Activated CD8-positive, alpha-beta T cell treated with anti-CD3 and anti-CD28 coated beads for 36 hours (primary cell): Measurements from ENCODE around the gene ELMOD3. TPM values are rescaled to one million over a fixed set of nuclear protein-coding genes. Genes with fewer than 3 reads are reported as not detected.
A peak's percentile ranks its signal among the peaks of the same experiment; 100 is the strongest.

Experiments
- ATAC-seq: fragments of 200-7000 bp; cut with Tn5 transposase; one replicate; pipeline ENCODE4 v1.10.0; 2021; ENCODE audit warnings: mild to moderate bottlenecking, moderate library complexity
- CTCF ChIA-PET: fragments of 350-600 bp; sonication (Branson Sonifier 250); formaldehyde crosslinking; loops from one replicate; lab custom pipeline; 2021; ENCODE audit warnings: antibody characterized with exemption; lab: Charles Lee
- POLR2A ChIA-PET: fragments of 350-600 bp; sonication (Branson Sonifier 250); formaldehyde crosslinking; loops from one replicate; lab custom pipeline; 2021; ENCODE audit warnings: antibody characterized with exemption; lab: Charles Lee
- DNase-seq: peaks from one replicate; pipeline ENCODE4 v3.0.0-alpha.2; 2020
- H3K27ac Mint-ChIP-seq: one replicate; pipeline ENCODE4 v1.8.0; 2021; ENCODE audit warnings: mild to moderate bottlenecking, mixed read lengths
- H3K27me3 Mint-ChIP-seq: one replicate; pipeline ENCODE4 v1.8.0; 2021; ENCODE audit warnings: mixed read lengths
- H3K36me3 Mint-ChIP-seq: one replicate; pipeline ENCODE4 v1.8.0; 2021; ENCODE audit warnings: low read depth, mixed read lengths
- H3K4me1 Mint-ChIP-seq: one replicate; pipeline ENCODE4 v1.8.0; 2021; ENCODE audit warnings: low read depth, mixed read lengths
- H3K4me3 Mint-ChIP-seq: one replicate; pipeline ENCODE4 v1.8.0; 2021; ENCODE audit warnings: mild to moderate bottlenecking, moderate library complexity, mixed read lengths
- H3K9me3 Mint-ChIP-seq: one replicate; pipeline ENCODE4 v1.8.0; 2021; ENCODE audit warnings: mixed read lengths
- CTCF ChIP-seq: fragments of 200-600 bp; IDR thresholded peaks from one replicate; pipeline ENCODE4 v1.8.0; 2022; ENCODE audit warnings: antibody characterized with exemption, mild to moderate bottlenecking
- intact Hi-C: fragments of 100-400 bp; cut with micrococcal nuclease; formaldehyde crosslinking; loops from one replicate; pipeline ENCODE4 v1.10.0; 2022
- total RNA-seq, 2 experiments: library from RNA; stranded (reverse); gene quantifications; one replicate each; pipeline ENCODE4 v1.2.3, GENCODE V29; 2021

ELMOD3 gene
- total RNA-seq, 2 experiments from 2014 or later = 11.8 to 13.0 TPM

DNA sequence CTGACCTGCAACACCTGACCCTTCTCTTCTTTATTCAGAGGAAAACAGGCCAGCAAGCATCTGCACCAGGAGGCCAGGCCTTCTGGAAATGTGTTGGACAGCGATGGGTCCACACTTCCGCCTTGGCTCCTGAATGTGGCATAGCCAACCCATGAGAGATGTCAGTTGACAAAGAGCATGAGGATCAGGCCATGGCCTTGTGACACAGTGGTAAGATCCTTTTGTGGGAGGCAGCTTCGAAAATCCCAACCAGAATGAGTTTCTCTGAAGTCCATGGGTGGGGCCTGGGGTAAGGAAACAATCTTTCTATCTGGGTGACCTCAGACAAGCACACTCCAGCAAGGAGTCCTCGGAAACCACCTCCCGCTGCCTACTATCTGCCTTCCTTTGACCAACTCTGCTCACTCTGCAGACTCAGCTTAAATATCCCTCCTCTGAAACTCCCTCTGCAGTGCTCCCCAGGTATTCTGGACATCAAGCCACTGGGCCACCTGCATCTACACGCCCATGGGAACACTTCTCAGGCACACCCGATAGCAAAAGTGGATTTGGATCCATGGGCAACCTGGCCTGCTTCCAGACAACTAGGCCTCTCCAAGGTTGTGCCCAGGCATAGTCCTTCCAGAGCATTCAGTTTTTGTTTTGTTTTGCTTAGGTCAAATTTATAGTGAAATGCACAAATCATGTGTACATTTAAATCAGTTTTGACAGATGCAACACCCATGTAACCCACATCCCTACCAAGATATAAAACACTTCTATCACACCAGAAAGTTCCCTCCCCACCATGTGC is 60.4 kb downstream of the ELMOD3 start:
- no peaks in the 10 kb centered on the region for H3K9me3 Mint-ChIP-seq
- TF ChIP-seq CTCF = no peak
- ChIA-PET POLR2A (interaction anchor here (0.7 to 15.2 kb wide), 3 partner anchors 9 to 129 kb away, joined by 3 to 331 read pairs (median 3); partner anchors contain the start of genes MAT2A and TGOLN2), CTCF (interaction anchor here (4.8 kb wide), 1 partner anchor 137 kb away, joined by 18 read pairs; no protein-coding TSS in a partner anchor)
- H3K27ac Mint-ChIP-seq = no peak overlapping the region
- intact Hi-C loops = no loop called here
- ATAC-seq = no peak
- DNase-seq = no peak
- no peak overlapping the region for H3K4me3 Mint-ChIP-seq
- no peaks in the 10 kb centered on the region for H3K36me3 Mint-ChIP-seq
- peaks cover 33% of the 10 kb centered on the region for H3K4me1 Mint-ChIP-seq
- H3K27me3 Mint-ChIP-seq = no peaks in the 10 kb centered on the region

- DNase-seq (no peak), ATAC-seq (no peak)
- no peaks in the 10 kb centered on the region for H3K36me3 Mint-ChIP-seq
- POLR2A ChIA-PET = interaction anchor here (0.7 to 15.2 kb wide), 3 partner anchors 76 to 128 kb away, joined by 3 to 331 read pairs (median 3); partner anchors contain the start of gene MAT2A
- no peaks in the 10 kb centered on the region for H3K9me3 Mint-ChIP-seq
- intact Hi-C loops = no loop called here
- TF ChIP-seq CTCF = no peak
- no peak overlapping the region for H3K27ac Mint-ChIP-seq
- no peak overlapping the region for H3K4me3 Mint-ChIP-seq
- H3K4me1 Mint-ChIP-seq = peaks cover 31% of the 10 kb centered on the region
- CTCF ChIA-PET = interaction anchor here (4.8 kb wide), 1 partner anchor 136 kb away, joined by 18 read pairs; no protein-coding TSS in a partner anchor
- H3K27me3 Mint-ChIP-seq = no peaks in the 10 kb centered on the region
Measured at GRCh38 chr2:85415980-85416650, 61.5 kb downstream of the ELMOD3 start.

DNA sequence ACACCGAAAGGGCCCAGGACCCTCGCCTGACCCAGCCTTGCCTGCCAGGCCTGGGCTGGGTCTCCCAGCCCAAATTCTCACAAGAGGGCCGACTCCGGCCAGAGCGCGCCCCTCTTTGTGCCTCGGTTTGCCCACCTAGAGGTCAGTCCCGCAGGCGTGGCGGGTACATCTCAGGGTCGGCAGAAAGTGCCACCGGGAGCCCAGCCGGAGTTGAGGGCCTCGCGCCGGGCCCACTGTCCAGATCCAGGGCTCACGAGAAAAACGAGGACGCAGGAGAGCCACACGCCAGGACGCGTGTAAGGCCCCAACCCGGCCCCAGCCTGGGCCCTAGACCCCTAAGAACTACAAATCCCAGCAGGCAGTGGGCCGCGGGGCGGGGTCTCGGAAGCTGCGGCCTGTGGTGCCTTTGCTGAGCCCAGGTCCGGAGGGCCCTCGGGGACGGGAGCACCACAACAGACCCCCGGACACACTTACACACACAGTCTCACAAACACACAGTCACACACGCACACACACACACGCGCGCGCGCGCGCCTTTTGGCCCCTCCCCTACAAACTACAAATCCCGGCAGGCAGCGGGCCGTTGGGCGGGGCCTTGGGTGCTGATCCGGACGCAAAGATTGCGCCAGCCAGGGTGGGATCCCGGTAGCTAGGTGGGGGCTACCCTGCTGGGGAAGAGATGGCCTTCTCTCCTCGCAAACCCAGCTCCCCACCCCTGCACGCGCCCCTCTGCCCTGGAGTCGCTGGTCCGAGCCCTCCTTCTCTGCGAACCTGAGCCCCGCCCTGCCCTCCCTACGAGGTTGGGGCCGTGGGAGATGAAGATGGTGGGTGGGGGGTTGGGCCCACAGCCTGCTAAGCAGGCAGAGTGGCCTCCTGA is 63.8 kb downstream of the ELMOD3 start, which contains the start of gene SH2D6:
SH2D6 (plus strand) TSS at position 583 of the 877 bp plus-strand sequence. CDS start 10,752 bp downstream, outside the sequence.
- CTCF ChIA-PET = interaction anchor here (0.7 to 5.3 kb wide), 13 partner anchors 10 to 219 kb away, joined by 3 to 221 read pairs (median 11); partner anchors contain the start of genes MAT2A and VAMP8

More for the DNA sequence above, 63.8 kb downstream of the ELMOD3 start, which contains the start of gene SH2D6:
- Mint-ChIP-seq H3K4me3 (peak within 1 kb of the TSS; percentile 89), H3K36me3 (no peaks in the 10 kb centered on the region), H3K27me3 (no peaks in the 10 kb centered on the region), H3K27ac (peak within 1 kb of the TSS; percentile 98), H3K9me3 (no peaks in the 10 kb centered on the region), H3K4me1 (peaks cover 31% of the 10 kb centered on the region)
- DNase-seq = peak; percentile 90
- POLR2A ChIA-PET = interaction anchor here (0.7 to 15.2 kb wide), 11 partner anchors 10 to 223 kb away, joined by 3 to 331 read pairs (median 4); partner anchors contain the start of genes ELMOD3, MAT2A, RETSAT and TGOLN2
- peak; percentile 83 for ATAC-seq
- TF ChIP-seq CTCF = no peak
- intact Hi-C loops = no loop called here
